Suprapubic skin (tissue), 3 donors: ENCODE data around the gene FAM78B.

ENCODE experiments used
- POLR2A ChIP-seq, 2 donors: fragments of 450-650 bp; IDR thresholded peaks; one replicate each; pipeline ENCODE4 v1.6.1; 2017; ENCODE audit warnings: antibody characterized with exemption in 2 of 2, mild to moderate bottlenecking in 2 of 2, moderate library complexity in 2 of 2
- TF ChIP-seq, protein P1 (sequence below), 2 donors: fragments of 200-600 bp in 1 of 2; fragments of 450-650 bp in 1 of 2; sonication (generic) in 1 of 2; IDR thresholded peaks; one replicate each; pipeline ENCODE4 v1.5.1; 2016 to 2019; ENCODE audit warnings: antibody characterized with exemption in 2 of 2, mild to moderate bottlenecking in 1 of 2, moderate library complexity in 1 of 2

DNA sequence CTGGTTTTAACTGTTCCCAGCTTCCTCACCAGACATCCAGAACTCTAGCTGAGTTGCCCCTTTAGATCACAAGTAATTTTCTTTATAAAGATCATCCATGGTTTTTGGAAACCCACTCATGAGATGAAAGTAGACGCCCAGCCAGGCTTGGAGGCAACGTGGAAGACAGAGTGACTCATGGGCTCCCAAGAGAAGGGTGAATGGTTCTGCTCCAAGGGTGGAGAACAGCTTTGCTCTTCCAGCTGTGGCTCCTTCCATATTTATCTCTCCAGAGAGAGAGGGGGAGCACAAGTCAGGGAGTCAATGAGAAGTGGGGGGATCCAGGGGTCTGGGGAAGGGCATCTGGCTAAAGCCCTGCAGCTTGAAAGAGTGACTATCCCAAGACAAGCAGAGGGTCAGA lies 13.8 kb downstream of the FAM78B start:
- TF ChIP-seq, protein P1, sequence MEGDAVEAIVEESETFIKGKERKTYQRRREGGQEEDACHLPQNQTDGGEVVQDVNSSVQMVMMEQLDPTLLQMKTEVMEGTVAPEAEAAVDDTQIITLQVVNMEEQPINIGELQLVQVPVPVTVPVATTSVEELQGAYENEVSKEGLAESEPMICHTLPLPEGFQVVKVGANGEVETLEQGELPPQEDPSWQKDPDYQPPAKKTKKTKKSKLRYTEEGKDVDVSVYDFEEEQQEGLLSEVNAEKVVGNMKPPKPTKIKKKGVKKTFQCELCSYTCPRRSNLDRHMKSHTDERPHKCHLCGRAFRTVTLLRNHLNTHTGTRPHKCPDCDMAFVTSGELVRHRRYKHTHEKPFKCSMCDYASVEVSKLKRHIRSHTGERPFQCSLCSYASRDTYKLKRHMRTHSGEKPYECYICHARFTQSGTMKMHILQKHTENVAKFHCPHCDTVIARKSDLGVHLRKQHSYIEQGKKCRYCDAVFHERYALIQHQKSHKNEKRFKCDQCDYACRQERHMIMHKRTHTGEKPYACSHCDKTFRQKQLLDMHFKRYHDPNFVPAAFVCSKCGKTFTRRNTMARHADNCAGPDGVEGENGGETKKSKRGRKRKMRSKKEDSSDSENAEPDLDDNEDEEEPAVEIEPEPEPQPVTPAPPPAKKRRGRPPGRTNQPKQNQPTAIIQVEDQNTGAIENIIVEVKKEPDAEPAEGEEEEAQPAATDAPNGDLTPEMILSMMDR (IDR thresholded peaks at IDR 0.05): no peak
- TF ChIP-seq POLR2A (IDR thresholded peaks at IDR 0.05): no peak
